RPMI7951 (cell line): ENCODE data around the gene OR7C2. TPM values are rescaled to one million over a fixed set of nuclear protein-coding genes. Genes with fewer than 3 reads are reported as not detected.

ENCODE experiments used
- DNase-seq: peaks from one replicate; pipeline ENCODE4 v3.0.0-alpha.2; 2012; ENCODE audit warnings: low read depth
- total RNA-seq: library from RNA; depleted of rRNA; stranded (reverse); fragments of >200 nt; shearing (Covaris generic); gene quantifications from 2 replicates; pipeline ENCODE4 v1.2.3, GENCODE V29; 2014; rRNA removed

Gene OR7C2
- total RNA-seq, 1 experiment from 2014 or later: not detected

GRCh38 chr19:14979476-14980255 is 38.4 kb downstream of the OR7C2 start, which contains the start of gene SLC1A6:
SLC1A6 (minus strand) TSS chr19:14979864; CDS start chr19:14972910, 6,954 bp downstream.
- DNase-seq: no peak

- no peak for DNase-seq
Observed at GRCh38 chr19:14985133-14985532, 43.8 kb downstream of the OR7C2 start.

Other genes with a start within 250 kb of the OR7C2 start
- 3.9 and 6.1 TPM in 2 replicates for gene ADGRE2, start 162.9 kb upstream of the OR7C2 start, total RNA-seq
- gene OR7A5, start 106.3 kb upstream of the OR7C2 start, total RNA-seq: not detected in 2 replicates
- gene OR7C1, start 106.3 kb upstream of the OR7C2 start, total RNA-seq: under 0.01 TPM in 2 replicates
- gene OR7A10, start 92.6 kb upstream of the OR7C2 start, total RNA-seq: not detected in 2 replicates
- not detected in 2 replicates for gene OR7A17, start 55.4 kb upstream of the OR7C2 start, total RNA-seq
- 0.10 and 0.36 TPM in 2 replicates for gene SLC1A6, start 38.4 kb downstream of the OR7C2 start, total RNA-seq
- gene CASP14, start 108.0 kb downstream of the OR7C2 start, total RNA-seq: 0.36 and 0.39 TPM in 2 replicates
- gene OR1I1, start 140.7 kb downstream of the OR7C2 start, total RNA-seq: not detected in 2 replicates
- 15.0 and 23.3 TPM in 2 replicates for gene SYDE1, start 165.9 kb downstream of the OR7C2 start, total RNA-seq